Prostate gland (tissue), 2 donors: ENCODE data around the gene SAP30L. TPM values are rescaled to one million over a fixed set of nuclear protein-coding genes. Genes with fewer than 3 reads are reported as not detected.

ENCODE experiments used
- DNase-seq: peaks from one replicate; pipeline ENCODE4 v3.0.0-alpha.2; 2019; ENCODE audit warnings: low spot score
- H3K27ac ChIP-seq, 2 donors: fragments of 200-600 bp; sonication (generic); 2 replicates each; pipeline ENCODE4 v1.5.1; 2017 to 2019
- H3K27me3 ChIP-seq: fragments of 200-600 bp; sonication (generic); replicated peaks from 2 replicates; pipeline ENCODE4 v1.5.1; 2019; ENCODE audit not compliant: insufficient read depth
- H3K36me3 ChIP-seq, 2 donors: fragments of 200-600 bp; sonication (generic); 1 replicate in 1 of 2; 2 replicates in 1 of 2; pipeline versions ENCODE4 v1.5.1 to v1.8.1; 2017 to 2019
- H3K4me1 ChIP-seq: fragments of 200-600 bp; sonication (generic); replicated peaks from 2 replicates; pipeline ENCODE4 v1.5.1; 2019
- H3K4me3 ChIP-seq, 2 donors: fragments of 200-600 bp; sonication (generic); 2 replicates each; pipeline ENCODE4 v1.5.1; 2017 to 2019
- H3K9me3 ChIP-seq: fragments of 200-600 bp; sonication (generic); 2 replicates; pipeline ENCODE4 v1.5.1; 2017
- POLR2A ChIP-seq: fragments of 450-650 bp; IDR thresholded peaks from one replicate; pipeline ENCODE4 v1.6.1; 2016; ENCODE audit warnings: antibody characterized with exemption, mild to moderate bottlenecking
- POLR2AphosphoS5 ChIP-seq: sonication (generic); formaldehyde crosslinking; IDR thresholded peaks from one replicate; pipeline ENCODE4 v1.6.1; 2017; ENCODE audit warnings: antibody characterized with exemption
- WGBS: methylation state at CpG from one replicate; pipeline ENCODE4 v1.1.5; 2018; 5-methylcytosine and 5-hydroxymethylcytosine counted together
- intact Hi-C: fragments of 100-400 bp; cut with DNase I; formaldehyde crosslinking; loops from one replicate; pipeline ENCODE4 v1.14.2; 2022
- total RNA-seq, 2 donors: library from RNA; depleted of rRNA; stranded (reverse); fragments of >200 nt; gene quantifications; one replicate each; pipeline ENCODE4 v1.1.0, GENCODE V29; 2016
- TF ChIP-seq, protein P1 (sequence below), 4 experiments: fragments of 200-600 bp in 2 of 4; fragments of 450-650 bp in 2 of 4; sonication (generic) in 2 of 4; IDR thresholded peaks; 1 replicate in 3 of 4; 2 replicates in 1 of 4; pipeline ENCODE4 v1.5.1; 2016 to 2019; ENCODE audit warnings: antibody characterized with exemption in 4 of 4, mild to moderate bottlenecking in 2 of 4, moderate library complexity in 2 of 4

SAP30L gene
- total RNA-seq, 2 donors from 2014 or later, result 33.8 to 35.9 TPM

DNA sequence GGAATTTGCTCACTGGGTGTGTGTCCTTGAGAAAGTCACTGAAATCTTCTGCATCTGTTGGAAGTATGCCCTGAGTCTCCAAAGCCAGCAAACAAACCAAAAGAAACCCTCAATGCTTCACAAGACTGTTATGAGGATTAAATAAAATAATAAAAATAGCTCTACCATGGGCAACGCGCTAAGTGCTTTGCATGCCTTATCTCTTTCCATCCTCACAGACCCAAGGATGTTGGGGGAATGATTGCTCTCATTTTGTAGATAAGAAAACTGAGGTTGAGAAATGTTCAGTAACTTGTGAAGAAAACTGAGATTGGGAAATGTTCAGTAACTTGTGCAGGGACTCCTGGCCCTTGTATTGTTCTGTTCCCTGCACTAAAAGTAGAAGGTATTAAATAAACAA is 24.3 kb downstream of the SAP30L start:
- H3K36me3 ChIP-seq, result no peaks in the 10 kb centered on the region
- no peak overlapping the region for H3K27ac ChIP-seq
- no peak overlapping the region for H3K4me3 ChIP-seq
- 36% methylated on average over 2 of the region's 2 CpGs for WGBS
- DNase-seq, result no peak
- H3K9me3 ChIP-seq, result no peaks in the 10 kb centered on the region
- H3K4me1 ChIP-seq, result no peaks in the 10 kb centered on the region
- intact Hi-C loops, result no loop called here
- peaks cover 43% of the 10 kb centered on the region for H3K27me3 ChIP-seq
- TF ChIP-seq, protein P1, sequence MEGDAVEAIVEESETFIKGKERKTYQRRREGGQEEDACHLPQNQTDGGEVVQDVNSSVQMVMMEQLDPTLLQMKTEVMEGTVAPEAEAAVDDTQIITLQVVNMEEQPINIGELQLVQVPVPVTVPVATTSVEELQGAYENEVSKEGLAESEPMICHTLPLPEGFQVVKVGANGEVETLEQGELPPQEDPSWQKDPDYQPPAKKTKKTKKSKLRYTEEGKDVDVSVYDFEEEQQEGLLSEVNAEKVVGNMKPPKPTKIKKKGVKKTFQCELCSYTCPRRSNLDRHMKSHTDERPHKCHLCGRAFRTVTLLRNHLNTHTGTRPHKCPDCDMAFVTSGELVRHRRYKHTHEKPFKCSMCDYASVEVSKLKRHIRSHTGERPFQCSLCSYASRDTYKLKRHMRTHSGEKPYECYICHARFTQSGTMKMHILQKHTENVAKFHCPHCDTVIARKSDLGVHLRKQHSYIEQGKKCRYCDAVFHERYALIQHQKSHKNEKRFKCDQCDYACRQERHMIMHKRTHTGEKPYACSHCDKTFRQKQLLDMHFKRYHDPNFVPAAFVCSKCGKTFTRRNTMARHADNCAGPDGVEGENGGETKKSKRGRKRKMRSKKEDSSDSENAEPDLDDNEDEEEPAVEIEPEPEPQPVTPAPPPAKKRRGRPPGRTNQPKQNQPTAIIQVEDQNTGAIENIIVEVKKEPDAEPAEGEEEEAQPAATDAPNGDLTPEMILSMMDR (IDR thresholded peaks at IDR 0.05), result no peak
- no peak for TF ChIP-seq POLR2AphosphoS5
- TF ChIP-seq POLR2A, result no peak

DNA sequence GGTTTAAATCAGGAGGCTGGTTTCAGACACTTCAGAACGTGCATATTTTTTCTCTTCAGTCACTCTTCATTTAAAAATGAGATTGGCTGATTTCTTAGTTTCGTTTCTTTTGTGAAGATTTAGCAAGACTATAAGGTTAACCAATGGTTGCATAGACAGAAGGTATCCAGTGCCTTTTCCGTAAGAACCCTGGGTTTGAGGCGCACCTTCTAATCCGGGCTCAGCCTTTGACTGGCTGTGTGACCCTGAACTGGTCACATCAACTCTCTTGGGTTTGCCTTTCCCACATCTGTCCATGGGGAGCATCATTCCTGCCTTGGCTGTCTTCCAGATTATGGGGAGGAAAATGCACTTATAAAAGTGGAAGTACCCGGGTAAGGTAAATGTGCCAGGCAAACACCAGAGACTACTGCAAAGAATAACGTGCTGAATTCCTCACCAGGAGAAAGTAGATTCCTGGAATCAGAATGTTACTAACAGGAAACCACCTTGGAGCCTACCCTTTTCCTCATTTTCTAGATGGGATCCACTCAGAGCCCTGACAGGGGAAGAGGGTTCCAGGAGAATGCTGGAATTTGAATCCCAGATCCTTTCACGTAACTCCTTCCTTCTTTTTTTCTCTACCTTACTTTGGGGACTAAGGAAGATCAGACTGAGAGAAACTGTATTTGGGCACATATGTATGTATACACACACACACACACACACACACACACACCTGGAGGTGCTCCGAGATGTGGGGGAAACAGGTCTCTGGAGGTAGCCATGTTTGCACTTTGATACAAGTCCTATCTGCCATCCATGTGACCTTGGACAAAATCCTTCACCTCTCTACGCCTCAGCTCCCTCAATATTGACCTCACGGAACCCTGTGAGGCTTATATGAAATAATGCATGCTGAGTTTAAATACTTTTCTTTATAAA is 25.4 kb downstream of the SAP30L start:
- TF ChIP-seq POLR2A (no peak), POLR2AphosphoS5 (no peak)
- TF ChIP-seq, protein P1 (IDR thresholded peaks at IDR 0.05), result no peak
- Histone ChIP-seq H3K4me3 (no peak overlapping the region), H3K27me3 (peaks cover 52% of the 10 kb centered on the region), H3K36me3 (no peaks in the 10 kb centered on the region), H3K4me1 (no peaks in the 10 kb centered on the region), H3K9me3 (no peaks in the 10 kb centered on the region), H3K27ac (no peak overlapping the region)
- 21% methylated on average over 11 of the region's 11 CpGs for WGBS
- intact Hi-C loops, result no loop called here
- DNase-seq, result no peak

- no peaks in the 10 kb centered on the region for H3K9me3 ChIP-seq
- DNase-seq, result no peak
- no peak overlapping the region for H3K27ac ChIP-seq
- peaks cover 8% of the 10 kb centered on the region for H3K4me1 ChIP-seq
- H3K36me3 ChIP-seq, result no peaks in the 10 kb centered on the region
- intact Hi-C loops, result no loop called here
- no peak overlapping the region for H3K4me3 ChIP-seq
- WGBS, result 6% methylated on average over 34 of the region's 35 CpGs
- TF ChIP-seq POLR2AphosphoS5 (no peak), POLR2A (no peak)
- TF ChIP-seq, protein P1 (IDR thresholded peaks at IDR 0.05), result no peak
- peaks cover 60% of the 10 kb centered on the region for H3K27me3 ChIP-seq
These were observed 27.2 kb downstream of the SAP30L start for GRCh38 chr5:154472871-154473580.

GRCh38 chr5:154473581-154474283 is 27.9 kb downstream of the SAP30L start:
- H3K4me3 ChIP-seq, result no peak overlapping the region
- 9% methylated on average over 38 of the region's 40 CpGs for WGBS
- no peaks in the 10 kb centered on the region for H3K9me3 ChIP-seq
- no peak for DNase-seq
- H3K27me3 ChIP-seq, result peaks cover 66% of the 10 kb centered on the region
- TF ChIP-seq, protein P1 (IDR thresholded peaks at IDR 0.05), result no peak
- TF ChIP-seq POLR2AphosphoS5 (no peak), POLR2A (no peak)
- peaks cover 8% of the 10 kb centered on the region for H3K4me1 ChIP-seq
- no peak overlapping the region for H3K27ac ChIP-seq
- intact Hi-C loops, result no loop called here
- no peaks in the 10 kb centered on the region for H3K36me3 ChIP-seq
